NCI-H748 treated with DMSO at 0.1 percent for 48 hours (cell line): ENCODE measurements around the gene LRRC49.
"Not testable (repeated sequence)": the region's sequence is repeated elsewhere in the genome, so short reads cannot be mapped to it uniquely, and the experiment has no call there.

Experiments used
- DNase-seq: peaks from one replicate; lab custom pipeline; 2025; lab: John Stamatoyannopoulos, UW

LRRC49 gene, protein sequence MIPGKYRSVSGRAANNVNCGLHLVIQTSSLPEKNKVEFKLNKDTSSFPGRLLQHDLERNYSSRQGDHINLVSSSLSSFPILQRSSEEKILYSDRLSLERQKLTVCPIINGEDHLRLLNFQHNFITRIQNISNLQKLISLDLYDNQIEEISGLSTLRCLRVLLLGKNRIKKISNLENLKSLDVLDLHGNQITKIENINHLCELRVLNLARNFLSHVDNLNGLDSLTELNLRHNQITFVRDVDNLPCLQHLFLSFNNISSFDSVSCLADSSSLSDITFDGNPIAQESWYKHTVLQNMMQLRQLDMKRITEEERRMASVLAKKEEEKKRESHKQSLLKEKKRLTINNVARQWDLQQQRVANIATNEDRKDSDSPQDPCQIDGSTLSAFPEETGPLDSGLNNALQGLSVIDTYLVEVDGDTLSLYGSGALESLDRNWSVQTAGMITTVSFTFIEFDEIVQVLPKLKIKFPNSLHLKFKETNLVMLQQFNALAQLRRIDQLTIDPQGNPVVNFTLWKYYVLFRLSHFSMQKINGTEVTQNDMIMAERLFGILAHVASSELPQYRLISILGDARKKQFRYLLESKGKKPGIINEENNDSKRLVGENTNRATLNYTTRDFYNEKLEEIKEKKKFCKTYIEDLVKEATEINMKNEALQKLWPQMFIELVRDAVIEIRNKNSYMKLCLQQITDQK

DNA sequence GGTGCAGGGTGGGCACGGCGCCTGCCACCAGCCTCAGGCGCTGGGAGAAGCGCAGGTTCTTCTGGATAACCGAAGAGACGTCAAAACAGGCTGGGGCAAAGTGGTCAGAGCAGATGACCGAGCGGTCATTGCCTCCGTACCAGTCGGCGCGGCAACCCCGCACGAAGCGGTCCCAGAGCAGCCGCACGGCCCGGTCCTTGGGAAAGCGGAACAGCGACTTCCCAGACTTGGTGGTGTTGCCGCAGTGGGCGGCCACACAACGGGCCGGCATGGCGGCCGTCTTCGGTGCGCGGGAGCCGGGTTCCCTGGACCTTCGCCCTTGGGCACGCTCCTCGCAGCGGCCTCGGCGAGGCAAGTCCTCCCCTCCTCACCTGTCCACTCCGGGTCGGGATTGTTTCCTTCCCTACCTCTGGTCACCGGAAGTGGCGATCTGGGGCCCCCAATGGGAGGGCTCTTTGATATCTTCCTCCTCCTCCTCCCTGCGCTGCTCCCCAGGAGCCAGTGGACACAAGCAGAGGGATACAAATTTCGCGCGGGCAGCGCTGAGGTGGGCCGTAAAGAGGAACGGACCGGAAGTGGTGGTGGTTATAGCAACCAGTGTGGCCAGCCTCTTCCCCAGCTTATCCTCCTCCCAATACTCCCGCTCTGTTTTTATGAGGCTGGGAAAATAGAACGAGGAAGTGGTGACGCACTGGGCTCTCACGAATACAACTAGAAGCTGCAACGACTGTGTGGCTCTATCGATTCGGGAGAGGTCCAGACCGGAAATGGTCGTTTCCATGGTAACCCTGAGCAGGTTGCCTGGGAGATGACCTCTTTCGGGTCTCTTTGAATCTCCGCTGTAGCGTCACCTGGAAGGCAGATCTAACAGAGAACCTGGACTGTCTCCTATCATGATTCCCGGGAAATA lies at the start of gene LRRC49, which contains the start of gene THAP10:
Gene LRRC49, plus strand, starts transcription at position 825 of the 910 bp plus-strand sequence. Its CDS starts 69 bp downstream, at position 894.
Gene THAP10, minus strand, starts transcription at position 432 of the 910 bp plus-strand sequence. Its CDS starts 161 bp downstream, at position 271.
- peak; percentile 91 for DNase-seq

DNA sequence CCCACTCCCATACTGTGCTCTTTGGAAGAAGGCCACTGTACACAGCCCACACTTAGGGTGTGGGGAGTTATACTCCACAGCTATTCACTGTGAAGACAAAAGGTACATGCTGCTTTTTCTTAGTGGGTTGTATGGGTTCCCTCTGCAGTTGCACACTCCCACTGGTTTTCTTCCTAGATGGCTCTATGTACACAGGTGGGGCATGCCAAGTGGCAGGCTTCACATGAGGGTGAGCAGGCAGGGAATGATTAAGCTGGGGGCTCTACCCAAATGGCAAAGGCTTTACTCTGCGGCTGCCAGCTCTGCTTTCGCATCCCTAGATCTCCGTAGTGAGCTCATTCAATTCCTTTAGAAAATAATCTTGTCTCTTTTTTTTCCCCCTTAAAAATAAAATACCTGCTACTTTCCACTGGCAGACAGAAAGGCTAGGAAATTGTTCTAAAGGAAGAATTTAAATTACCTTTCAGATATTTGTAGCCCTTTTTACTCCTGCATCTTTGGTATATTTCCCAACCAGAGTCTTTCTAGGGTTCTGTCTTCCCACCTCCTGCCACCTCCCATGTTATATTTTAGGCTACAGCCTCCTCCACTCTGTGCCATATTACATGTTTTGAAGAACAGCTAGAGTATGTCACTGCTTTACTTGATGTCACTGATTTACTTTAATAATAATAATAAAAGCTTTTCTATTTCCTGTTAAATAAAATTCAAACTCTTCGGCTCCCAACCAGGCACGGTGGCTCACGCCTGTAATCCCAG lies 46.8 kb upstream of the LRRC49 start:
- no peak for DNase-seq

DNA sequence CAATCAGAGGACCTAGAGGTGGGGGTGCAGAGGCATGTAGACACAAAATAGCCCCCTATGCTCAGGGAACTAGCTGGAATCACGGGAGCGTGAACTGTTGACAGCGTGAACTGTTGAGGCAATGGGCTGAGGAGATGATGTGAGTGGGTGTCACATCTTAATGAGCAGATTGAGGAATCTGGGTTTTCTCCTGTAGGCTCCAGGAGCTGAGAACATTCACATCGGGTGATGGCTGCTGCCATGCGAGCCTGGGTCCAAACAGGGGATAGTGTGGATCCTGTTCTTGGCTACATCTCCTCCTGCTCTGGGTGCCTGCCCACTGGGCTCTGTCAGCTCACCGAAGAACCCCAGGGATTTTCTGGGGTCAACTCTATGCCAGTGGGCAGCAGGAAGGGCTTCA lies 40.7 kb upstream of the LRRC49 start:
- no peak for DNase-seq

DNA sequence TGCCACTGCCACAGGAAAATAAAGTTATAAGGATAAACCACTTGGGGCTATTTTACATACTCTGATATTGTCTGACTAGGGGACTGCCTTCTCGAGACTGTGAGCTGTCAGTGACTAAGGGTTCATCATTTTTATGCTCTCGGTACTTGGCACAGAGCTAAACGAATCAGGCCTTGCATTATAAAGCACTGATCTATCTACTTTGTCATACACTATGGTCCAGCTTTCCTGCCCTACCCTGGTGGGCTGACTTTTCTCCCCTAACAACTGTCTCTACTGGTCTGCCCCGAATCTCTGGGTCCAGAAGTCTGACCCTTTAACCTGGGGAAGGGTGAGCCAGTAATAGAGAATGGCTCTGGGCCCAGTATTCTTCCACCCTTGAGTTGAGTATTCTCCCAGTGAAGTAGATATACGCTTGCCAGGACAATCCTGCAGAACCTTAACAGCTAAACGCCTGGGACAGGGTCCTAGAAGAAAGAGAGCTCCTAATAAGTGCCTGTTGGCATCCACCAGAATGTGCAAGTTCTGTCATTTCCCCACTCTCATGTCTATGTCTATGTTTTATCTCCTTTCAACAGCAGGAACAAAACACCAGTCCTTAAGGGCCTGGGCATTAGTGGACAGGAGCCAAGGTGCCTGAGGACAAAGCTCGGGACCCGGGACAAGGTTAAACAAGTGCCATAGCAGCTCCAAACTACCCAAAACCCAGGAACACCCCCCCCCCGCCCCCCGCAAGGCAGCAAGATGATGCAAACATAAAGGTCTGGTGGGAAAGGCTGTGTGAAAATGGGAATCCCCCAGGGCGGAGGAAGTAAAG lies 39.9 kb upstream of the LRRC49 start:
- no peak for DNase-seq

DNA sequence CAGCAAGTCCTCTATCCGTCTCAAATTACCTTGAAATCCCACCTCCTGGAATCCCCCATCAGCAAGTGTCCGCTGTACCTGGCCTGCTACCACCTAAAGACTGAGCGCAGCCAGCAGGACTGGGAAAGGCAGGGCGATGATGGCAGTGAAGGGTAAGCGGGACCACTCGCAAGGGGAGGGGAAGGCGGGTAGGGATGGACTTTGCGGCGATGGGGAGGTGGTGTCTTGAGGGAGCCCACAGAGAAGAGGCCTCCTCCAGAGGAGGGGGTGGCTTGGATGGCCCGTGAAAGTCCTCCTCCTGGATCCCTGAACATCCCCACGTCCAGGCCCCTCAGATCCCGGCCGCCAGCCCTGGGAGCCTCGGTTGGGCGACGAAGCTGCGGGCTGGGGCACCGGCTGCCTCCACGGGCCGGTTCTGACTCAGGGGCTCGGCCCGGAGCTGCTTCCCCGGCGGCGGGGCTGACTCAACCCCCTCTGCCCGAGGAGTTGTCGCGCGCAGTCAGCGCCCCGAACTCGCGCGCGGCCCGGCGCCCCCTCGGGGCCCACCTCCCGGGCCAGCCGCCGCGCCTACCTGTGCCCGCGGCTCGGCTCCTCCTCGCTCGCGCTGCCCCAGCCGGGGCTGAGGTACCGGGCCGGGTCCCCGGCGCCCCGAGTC lies 39.2 kb upstream of the LRRC49 start:
- peak; percentile 10 for DNase-seq

DNA sequence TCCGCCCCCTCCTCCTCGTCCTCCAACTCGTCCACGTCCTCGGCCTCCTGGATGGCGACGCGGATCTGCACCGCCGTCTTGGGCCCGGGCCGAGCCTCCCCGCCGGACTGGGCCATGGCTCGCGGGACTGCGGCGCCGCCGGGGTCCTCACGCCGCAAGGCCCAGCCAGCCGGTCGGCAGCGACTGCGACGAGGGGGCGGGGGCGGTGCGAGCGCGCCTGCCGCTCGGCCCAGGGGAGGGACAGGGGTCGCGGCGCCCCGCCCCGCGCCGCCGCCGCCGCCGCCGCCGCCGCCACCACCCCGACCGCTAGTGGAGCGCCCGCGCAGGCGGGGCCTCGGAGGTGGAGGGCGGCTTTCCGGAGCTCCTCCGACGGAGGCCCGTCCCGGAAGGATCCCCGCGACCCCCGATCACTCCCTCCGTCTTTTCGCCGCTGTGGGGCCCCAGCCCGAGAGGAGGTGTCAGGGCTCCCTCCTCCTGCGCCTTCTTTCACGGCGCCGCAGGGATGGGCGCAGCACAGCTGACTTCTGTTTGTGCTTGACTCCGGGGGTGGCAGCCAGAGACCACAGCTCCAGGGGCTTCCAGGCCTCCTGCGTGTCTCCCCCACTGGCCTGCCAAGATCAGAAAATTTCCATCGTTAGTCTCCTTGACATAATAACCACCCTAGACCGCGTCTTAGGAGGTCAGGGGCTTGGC lies 38.5 kb upstream of the LRRC49 start, which contains the start of gene LARP6:
Gene LARP6, minus strand, starts transcription at position 185 of the 693 bp plus-strand sequence. Its CDS starts 69 bp downstream, at position 116.
- no peak for DNase-seq

DNA sequence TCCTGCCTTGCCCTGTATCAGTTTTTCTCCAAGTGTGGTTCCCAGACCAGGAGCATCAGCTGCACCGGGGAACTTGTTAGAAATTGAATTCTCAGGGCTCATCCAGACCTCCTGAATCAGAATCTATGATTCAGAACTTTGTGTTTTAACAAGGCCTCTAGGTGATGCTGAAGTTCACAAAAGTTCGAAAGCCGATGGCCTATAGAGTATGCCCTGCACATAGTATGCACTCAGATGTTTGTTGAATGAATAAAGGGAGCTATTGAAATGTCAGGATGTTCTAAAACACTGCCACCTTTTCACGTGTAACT lies 38.0 kb upstream of the LRRC49 start:
- no peak for DNase-seq

DNA sequence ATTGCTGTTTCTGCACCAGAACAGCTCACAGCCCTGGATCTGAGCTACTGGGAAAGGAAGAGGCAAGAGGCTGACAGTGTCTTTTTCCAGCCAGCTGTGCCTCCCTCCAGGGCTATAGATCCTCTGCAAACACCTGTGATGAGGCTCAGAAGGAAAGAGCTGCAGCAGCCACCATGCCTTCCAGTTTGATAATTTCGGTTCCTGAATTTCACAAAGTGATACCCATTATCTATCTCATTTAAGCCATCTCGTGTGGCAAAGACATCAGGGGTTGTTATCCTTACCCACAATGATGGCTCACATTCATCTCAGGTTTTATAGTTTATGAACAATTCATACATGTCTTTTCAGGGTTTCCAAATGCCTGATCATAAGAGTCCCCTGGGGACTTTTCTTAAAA lies 36.9 kb upstream of the LRRC49 start:
- DNase-seq, result no peak

DNA sequence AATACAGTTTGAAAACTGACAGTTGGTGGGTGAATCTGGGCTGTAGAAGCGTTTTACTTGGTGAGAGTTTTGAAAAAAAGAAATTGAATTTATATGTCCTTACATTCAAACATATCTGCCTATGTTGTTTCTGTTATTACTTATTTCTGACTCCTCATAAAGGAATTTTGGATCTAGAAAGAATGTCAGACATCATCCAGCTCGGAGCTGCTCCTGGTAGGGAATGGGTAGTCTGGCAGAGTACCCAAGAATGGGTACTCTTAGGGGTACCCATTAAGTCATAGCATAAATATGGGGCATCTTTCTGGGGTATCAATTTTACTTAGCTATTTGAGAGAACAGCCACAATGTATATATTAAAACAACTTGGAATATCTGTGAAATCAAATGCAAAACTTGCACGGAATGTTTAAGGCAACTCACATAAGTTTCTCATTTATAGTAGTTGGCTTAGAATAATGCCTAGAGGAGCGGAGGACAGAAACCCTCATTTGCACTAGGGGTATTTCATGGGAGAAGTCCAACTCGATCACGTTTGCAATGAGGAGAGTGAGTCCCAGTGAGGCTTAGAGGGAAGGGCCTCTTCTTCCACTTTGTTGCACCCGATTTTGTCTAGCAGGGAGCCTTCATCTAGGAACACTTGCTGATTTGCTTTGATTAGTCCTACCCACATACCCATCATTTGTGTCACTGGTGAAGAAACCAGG lies 36.3 kb upstream of the LRRC49 start:
- no peak for DNase-seq

DNA sequence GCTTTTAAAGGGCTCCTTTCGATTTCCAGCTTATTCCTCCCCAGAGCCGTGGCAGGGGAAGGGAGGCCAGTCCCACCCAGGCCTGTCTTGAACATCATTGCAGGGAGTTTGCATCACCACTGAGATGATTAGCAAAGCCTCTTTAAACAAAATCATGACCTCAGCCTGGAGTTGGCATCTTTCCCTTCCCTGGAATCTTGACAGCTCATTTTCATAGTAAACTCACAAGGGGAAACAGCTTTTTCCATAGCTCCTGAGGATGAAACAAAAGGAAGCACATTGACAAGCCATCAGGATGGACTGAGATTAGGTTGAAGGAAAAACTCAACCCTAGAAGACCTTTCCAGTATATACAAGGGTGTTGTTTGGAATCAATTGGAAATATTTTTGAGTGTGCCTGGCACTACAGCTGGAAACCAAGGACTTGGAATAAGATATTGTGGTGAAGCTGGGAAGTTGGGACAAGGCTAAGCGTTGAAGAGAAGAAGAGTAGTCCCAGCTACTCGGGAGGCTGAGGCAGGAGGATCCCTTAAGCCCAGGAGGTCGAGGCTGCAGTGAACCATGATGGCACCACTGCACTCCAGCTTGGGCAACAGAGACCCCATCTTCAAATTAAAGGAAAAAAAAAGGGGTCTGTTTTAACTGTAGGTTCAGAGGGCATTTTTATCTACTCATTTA lies 35.6 kb upstream of the LRRC49 start:
- no peak for DNase-seq

DNA sequence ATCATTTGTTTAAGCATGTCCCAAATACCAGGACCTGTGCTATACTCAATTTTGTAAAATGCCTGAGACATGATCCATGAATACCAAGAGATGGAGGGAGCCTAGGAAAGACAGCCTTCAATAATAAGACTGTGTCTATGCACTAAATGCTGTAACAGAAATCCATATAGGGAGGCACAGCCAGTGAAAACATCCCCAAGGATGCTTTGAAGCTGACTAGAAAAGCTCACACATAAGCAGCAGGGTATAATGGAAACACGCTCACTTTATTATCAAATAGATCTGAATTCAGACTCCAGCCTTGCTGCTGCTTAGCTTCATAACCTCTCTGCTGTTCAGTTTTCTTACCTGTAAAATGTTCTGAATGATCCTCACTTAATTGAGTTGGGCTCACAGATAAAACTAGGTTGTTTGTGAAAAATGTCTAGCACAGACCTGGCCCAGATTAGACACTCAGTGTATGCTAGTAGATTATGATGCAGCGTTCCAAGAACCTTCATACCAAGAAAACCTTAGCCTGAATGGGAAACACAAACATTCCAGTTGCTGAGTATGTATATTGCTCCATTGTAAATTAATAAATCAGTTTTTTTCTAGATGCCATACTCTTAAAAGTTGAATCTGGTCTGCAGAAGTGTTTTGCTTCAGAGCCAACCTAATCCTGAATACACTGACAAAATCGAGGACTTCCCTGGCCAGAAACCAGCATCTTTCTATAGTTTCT lies 34.9 kb upstream of the LRRC49 start:
- DNase-seq, result no peak

DNA sequence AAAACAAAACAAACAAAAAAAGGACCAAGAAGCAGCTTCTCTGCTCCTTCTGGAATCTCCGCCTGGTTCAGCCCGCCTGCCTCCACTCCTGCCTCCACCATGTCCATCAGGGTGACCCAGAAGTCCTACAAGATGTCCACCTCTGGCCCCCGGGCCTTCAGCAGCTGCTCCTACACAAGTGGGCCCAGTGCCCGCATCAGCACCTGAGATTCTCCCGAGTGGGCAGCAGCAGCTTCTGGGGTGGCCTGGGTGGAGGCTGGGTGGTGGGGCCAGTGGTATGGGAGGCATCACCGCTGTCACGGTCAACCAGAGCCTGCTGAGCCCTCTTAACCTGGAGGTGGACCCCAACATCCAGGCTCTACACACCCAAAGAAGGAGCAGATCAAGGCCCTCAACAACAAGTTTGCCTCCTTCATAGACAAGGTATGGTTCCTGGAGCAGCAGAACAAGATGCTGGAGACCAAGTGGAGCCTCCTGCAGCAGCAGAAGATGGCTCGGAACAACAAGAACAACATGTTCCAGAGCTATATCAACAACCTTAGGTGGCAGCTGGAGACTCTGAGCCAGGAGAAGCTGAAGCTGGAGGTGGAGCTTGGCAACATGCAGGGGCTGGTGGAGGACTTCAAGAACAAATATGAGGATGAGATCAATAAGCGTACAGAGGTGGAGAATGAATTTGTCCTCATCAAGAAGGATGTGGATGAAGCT lies 33.9 kb upstream of the LRRC49 start:
- DNase-seq, result not testable (repeated sequence)

DNA sequence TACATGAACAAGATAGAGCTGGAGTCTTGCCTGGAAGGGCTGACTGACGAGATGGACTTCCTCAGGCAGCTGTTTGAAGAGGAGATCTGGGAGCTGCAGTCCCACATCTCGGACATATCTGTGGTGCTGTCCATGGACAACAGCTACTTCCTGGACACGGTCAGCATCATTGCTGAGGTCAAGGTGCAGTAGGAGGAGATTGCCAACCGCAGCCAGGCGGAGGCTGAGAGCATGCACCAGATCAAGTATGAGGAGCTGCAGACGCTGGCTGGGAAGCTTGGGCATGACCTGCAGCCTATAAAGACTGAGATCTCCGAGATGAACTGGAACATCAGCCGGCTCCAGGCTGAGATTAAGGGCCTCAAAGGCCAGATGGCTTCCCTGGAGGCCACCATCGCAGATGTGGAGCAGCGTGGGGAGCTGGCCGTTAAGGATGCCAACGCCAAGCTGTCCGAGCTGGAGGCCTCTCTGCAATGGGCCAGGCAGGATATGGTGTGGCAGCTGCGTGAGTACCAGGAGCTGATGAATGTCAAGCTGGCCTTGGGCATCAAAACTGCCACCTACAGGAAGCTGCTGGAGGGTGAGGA lies 33.2 kb upstream of the LRRC49 start:
- DNase-seq, result no peak

DNA sequence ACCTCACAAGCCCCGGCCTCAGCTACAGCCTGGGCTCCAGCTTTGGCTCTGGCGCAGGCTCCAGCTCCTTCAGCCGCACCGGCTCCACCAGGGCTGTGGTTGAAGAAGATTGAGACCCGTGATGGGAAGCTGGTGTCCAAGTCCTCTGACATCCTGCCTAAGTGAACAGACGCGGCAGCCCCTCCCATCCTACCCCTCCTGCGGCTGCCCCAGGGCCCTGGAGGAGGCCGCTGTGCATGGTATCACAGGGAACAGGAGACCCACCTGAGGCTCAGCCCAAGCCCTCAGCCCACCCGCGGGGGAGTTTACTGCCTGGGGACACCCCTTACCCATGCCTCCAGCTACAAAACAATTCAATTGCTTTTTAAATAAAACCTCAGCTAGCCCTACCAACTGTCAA lies 32.6 kb upstream of the LRRC49 start:
- DNase-seq, result no peak

DNA sequence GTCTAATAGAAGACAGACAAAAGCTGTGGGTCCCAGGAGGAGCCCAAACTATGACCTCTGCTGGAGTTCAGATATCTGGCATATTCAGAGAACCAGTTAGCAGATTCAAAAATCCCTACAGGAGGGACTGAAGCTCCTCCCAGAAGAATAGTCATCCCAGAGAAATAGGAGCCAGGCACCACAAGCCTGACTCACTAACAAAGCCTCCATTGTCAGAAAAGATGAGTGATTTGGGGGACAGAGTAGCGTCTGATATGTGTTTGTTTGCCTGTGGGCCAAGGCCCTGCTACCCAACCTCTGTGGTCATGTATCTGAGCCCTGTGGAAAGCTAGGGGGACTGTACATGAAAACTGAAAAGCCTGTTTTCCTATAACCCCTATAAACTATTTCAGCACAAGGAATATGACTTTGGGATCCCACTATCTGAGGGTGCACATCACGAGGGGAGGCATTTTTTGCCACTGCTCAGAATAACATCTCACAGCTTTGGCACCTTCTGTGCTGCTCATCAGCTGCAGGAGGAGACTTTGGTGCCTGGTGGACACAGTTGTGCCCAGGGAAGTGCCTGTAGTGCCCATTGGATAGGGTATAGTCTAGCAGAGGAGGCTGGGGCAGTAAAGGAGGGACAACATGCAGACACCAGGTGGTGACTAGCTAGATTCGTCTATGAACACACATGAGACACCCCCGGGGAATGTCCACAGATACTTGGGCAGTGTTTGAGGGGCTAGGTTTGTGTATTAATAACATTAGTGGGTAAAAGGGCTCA lies 29.0 kb upstream of the LRRC49 start:
- DNase-seq, result no peak
